ENCODE measurements around the gene BCO2.

Gene BCO2

DNA sequence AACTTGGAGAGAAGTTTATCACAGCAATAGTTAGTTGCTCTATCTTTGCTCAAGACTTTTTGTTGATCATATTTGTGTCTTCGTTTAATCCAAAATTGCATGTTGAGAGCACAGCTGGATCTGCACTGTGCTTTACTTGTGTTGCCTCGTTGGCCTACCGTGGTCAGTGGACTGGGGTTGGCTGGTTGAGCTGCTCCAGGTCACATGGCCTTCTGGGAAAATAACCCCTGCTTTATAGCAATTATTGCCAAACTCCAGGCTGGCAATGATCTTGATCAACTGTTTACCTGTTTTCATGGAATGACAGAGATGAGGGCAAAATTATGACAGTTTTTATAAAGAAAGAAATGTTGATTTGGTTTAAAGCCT is 91.1 kb downstream of the BCO2 start:
- H3K4me3 ChIP-seq (ENCODE audit: low read depth, low read length) = no peak overlapping the region
- TF ChIP-seq, protein P1, sequence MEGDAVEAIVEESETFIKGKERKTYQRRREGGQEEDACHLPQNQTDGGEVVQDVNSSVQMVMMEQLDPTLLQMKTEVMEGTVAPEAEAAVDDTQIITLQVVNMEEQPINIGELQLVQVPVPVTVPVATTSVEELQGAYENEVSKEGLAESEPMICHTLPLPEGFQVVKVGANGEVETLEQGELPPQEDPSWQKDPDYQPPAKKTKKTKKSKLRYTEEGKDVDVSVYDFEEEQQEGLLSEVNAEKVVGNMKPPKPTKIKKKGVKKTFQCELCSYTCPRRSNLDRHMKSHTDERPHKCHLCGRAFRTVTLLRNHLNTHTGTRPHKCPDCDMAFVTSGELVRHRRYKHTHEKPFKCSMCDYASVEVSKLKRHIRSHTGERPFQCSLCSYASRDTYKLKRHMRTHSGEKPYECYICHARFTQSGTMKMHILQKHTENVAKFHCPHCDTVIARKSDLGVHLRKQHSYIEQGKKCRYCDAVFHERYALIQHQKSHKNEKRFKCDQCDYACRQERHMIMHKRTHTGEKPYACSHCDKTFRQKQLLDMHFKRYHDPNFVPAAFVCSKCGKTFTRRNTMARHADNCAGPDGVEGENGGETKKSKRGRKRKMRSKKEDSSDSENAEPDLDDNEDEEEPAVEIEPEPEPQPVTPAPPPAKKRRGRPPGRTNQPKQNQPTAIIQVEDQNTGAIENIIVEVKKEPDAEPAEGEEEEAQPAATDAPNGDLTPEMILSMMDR (IDR thresholded peaks at IDR 0.05; ENCODE audit: borderline replicate concordance, insufficient read depth, low read depth, low read length) = no peak

DNA sequence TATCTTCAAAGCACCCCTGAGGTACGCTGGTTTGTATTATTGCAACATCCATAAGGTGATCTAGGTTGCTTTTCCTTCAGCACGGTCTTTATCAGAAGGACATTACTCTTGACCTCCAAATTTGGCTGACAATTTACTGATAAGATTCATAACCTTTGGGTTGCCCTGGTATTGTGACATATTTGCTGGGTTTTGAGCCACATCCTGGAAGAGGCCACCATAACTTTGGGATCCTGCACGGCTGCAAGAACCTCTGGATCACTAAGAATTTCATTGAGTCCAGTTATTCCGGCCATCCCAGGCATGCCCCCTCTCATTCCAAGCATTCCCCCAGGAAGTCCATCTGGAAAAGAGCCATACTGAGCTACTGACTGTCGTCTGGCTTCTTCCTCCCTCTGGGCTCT is 91.9 kb downstream of the BCO2 start:
- no peak overlapping the region for H3K4me3 ChIP-seq (ENCODE audit: low read depth, low read length)
- TF ChIP-seq, protein P1 (IDR thresholded peaks at IDR 0.05; ENCODE audit: borderline replicate concordance, insufficient read depth, low read depth, low read length) = no peak

GRCh38 chr11:112268406-112268805 is 93.1 kb downstream of the BCO2 start:
- no peak overlapping the region for H3K4me3 ChIP-seq (ENCODE audit: low read depth, low read length)
- TF ChIP-seq, protein P1 (IDR thresholded peaks at IDR 0.05; ENCODE audit: borderline replicate concordance, insufficient read depth, low read depth, low read length) = no peak

Measured in GM12875 (cell line).